ENCODE results near the gene MAB21L4.

MAB21L4 gene

DNA sequence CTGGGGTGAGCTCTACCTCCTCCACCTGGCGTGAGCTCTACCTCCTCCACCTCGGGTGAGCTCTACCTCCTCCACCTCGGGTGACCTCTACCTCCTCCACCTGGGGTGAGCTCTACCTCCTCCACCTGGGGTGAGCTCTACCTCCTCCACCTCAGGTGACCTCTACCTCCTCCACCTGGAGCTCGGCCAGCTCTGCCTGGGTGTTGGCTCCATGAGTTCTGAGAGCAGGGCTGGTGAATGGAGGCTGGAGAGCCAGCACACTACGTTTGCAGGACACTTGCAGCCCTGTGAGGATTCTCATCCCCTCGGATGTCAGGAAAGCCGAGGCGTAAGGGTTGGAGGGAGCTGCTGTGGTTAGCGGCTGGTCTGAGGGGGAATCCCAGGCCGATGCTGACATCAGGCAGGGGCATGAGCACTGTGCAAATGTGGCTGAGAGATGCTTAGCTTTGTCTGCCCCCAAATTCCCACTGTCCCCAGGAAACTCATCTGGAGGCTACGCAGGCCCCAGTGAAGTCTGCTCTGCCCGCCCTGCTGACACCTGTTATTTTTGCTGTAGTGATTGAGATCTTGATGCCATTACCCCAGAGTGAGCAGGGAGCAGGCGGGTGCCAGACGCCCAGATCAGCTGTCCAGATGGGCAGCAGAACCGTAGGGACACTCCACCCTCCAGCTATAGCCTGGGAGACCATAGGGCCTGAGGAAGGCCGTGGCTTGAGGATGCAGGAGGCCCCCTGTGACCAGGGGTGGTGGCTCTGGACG lies 13.4 kb upstream of the MAB21L4 start:
- ATAC-seq (ENCODE audit: low read depth) (no peak), DNase-seq (ENCODE audit: low spot score) (no peak)
- no peaks in the 10 kb centered on the region for H3K36me3 ChIP-seq (ENCODE audit: low read depth)
- no peaks in the 10 kb centered on the region for H3K4me1 ChIP-seq (ENCODE audit: insufficient read depth, poor library complexity, severe bottlenecking)
- H3K27ac ChIP-seq (ENCODE audit: poor library complexity, severe bottlenecking) = no peak overlapping the region
- H3K27me3 ChIP-seq (ENCODE audit: insufficient read depth, poor library complexity, severe bottlenecking) = peaks cover 16% of the 10 kb centered on the region
- TF ChIP-seq, protein P1, sequence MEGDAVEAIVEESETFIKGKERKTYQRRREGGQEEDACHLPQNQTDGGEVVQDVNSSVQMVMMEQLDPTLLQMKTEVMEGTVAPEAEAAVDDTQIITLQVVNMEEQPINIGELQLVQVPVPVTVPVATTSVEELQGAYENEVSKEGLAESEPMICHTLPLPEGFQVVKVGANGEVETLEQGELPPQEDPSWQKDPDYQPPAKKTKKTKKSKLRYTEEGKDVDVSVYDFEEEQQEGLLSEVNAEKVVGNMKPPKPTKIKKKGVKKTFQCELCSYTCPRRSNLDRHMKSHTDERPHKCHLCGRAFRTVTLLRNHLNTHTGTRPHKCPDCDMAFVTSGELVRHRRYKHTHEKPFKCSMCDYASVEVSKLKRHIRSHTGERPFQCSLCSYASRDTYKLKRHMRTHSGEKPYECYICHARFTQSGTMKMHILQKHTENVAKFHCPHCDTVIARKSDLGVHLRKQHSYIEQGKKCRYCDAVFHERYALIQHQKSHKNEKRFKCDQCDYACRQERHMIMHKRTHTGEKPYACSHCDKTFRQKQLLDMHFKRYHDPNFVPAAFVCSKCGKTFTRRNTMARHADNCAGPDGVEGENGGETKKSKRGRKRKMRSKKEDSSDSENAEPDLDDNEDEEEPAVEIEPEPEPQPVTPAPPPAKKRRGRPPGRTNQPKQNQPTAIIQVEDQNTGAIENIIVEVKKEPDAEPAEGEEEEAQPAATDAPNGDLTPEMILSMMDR (IDR thresholded peaks at IDR 0.05; ENCODE audit: poor library complexity, severe bottlenecking) = no peak
- no peaks in the 10 kb centered on the region for H3K9me3 ChIP-seq (ENCODE audit: severe bottlenecking)
- no peak overlapping the region for H3K4me3 ChIP-seq (ENCODE audit: severe bottlenecking)

GRCh38 chr2:240906911-240907590 lies 11.1 kb upstream of the MAB21L4 start:
- no peak overlapping the region for H3K27ac ChIP-seq (ENCODE audit: poor library complexity, severe bottlenecking)
- ATAC-seq (ENCODE audit: low read depth) (no peak), DNase-seq (ENCODE audit: low spot score) (no peak)
- no peaks in the 10 kb centered on the region for H3K4me1 ChIP-seq (ENCODE audit: insufficient read depth, poor library complexity, severe bottlenecking)
- peaks cover 14% of the 10 kb centered on the region for H3K27me3 ChIP-seq (ENCODE audit: insufficient read depth, poor library complexity, severe bottlenecking)
- H3K36me3 ChIP-seq (ENCODE audit: low read depth) = no peaks in the 10 kb centered on the region
- TF ChIP-seq, protein P1 (IDR thresholded peaks at IDR 0.05; ENCODE audit: poor library complexity, severe bottlenecking) = no peak
- no peak overlapping the region for H3K4me3 ChIP-seq (ENCODE audit: severe bottlenecking)
- no peaks in the 10 kb centered on the region for H3K9me3 ChIP-seq (ENCODE audit: severe bottlenecking)

DNA sequence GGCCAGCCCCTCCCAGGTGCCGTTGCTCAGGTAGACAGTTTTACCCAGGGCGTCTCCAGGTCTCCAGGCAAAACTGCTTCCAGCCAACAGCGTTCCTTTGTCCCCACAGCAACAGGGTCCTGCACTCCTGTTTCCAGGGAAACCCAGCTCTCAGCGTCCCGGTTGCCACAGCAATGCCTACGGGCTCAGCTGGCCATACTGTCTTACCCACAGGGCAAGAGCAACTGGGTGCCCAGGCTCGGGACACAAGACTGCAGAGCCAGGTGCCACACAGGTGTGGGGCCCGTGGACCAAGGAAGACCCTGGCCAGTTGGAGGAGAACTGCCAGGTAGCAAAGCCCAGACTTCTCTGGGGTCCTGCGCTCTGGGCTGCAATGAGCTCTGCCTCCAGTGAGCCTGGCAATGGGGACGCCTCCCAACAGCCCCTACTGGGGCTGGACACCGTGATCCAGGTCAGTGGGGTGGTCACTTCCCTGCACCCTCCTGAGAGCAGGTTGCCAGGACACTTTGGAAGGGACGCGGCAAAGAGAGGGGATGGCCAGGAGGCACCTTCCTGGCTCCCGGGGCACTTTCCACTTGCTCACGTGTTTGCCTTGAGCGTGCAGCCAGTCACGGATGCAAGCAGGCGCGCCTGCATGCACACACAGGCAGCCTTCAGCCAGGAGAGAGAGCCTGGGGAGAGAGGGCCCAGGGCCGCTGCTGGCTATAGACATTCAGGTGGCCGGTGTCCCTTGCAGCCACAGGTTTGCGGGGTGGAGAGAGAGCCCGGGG lies 10.4 kb upstream of the MAB21L4 start, which contains the start of gene CROCC2:
TSS of gene CROCC2 (plus strand) at position 196 of the 770 bp plus-strand sequence. CDS start at position 374, 178 bp downstream.
- H3K36me3 ChIP-seq (ENCODE audit: low read depth) = no peaks in the 10 kb centered on the region
- H3K27me3 ChIP-seq (ENCODE audit: insufficient read depth, poor library complexity, severe bottlenecking) = peaks cover 14% of the 10 kb centered on the region
- no peaks in the 10 kb centered on the region for H3K4me1 ChIP-seq (ENCODE audit: insufficient read depth, poor library complexity, severe bottlenecking)
- H3K9me3 ChIP-seq (ENCODE audit: severe bottlenecking) = no peaks in the 10 kb centered on the region
- TF ChIP-seq, protein P1 (IDR thresholded peaks at IDR 0.05; ENCODE audit: poor library complexity, severe bottlenecking) = no peak
- H3K27ac ChIP-seq (ENCODE audit: poor library complexity, severe bottlenecking) = no peak within 1 kb of the TSS
- DNase-seq (ENCODE audit: low spot score) (no peak), ATAC-seq (ENCODE audit: low read depth) (peak; percentile 19; the same call in 1 of the 3 replicates)
- no peak within 1 kb of the TSS for H3K4me3 ChIP-seq (ENCODE audit: severe bottlenecking)

DNA sequence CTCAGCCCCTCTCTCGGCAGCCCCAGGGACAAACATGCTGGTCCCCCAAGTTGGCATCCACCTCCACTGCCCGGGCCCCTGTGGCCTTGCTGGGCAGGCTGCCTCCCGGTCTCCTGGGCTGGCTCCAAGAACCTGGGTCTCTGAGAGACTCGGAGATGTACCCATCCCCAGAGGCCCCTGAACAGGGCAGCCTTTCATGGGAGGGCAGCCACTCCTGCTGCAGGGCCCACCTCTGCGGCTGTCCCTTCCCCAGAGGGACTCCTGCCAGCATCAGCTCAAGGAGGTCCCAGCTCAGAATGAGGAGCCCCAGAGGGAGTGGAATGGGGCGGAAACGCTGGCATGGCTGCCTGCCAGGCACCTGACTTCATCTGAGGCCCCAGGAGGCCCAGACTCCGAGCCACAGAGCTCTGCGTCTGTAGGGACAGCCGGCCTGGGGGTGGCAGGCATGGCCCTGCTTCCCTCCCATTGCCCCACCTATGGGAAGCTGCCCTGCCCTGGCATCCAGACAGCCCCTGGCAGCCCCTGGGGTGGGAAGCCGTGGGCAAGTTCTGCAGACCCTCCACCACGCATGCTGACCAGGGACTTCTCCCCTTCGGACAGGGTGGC lies 9.3 kb upstream of the MAB21L4 start:
- peaks cover 8% of the 10 kb centered on the region for H3K27me3 ChIP-seq (ENCODE audit: insufficient read depth, poor library complexity, severe bottlenecking)
- H3K9me3 ChIP-seq (ENCODE audit: severe bottlenecking) = no peaks in the 10 kb centered on the region
- ATAC-seq (ENCODE audit: low read depth) = no peak; the same call in 2 of the 3 replicates
- H3K27ac ChIP-seq (ENCODE audit: poor library complexity, severe bottlenecking) = no peak overlapping the region
- no peak for DNase-seq (ENCODE audit: low spot score)
- no peak overlapping the region for H3K4me3 ChIP-seq (ENCODE audit: severe bottlenecking)
- TF ChIP-seq, protein P1 (IDR thresholded peaks at IDR 0.05; ENCODE audit: poor library complexity, severe bottlenecking) = no peak
- no peaks in the 10 kb centered on the region for H3K36me3 ChIP-seq (ENCODE audit: low read depth)
- H3K4me1 ChIP-seq (ENCODE audit: insufficient read depth, poor library complexity, severe bottlenecking) = no peaks in the 10 kb centered on the region

Measured in RWPE2 (cell line).